A549 (cell line): ENCODE results near the gene FAF1. TPM values are rescaled to one million over a fixed set of nuclear protein-coding genes. Genes with fewer than 3 reads are reported as not detected.

Experiments
- ATAC-seq, 2 experiments: fragments of 200-7000 bp in 1 of 2; fragments of >200 bp in 1 of 2; cut with Nextera tagmentation in 1 of 2; cut with Tn5 transposase in 1 of 2; 3 replicates each; pipeline versions ENCODE4 v1.8.0 to v1.9.1; 2018 to 2020; ENCODE audit warnings: mild to moderate bottlenecking in 1 of 2, moderate library complexity in 1 of 2
- CTCF ChIA-PET: fragments of 300-600 bp; sonication (Branson Sonifier 250); formaldehyde crosslinking; extraction: SDS; loops from one replicate; lab custom pipeline; 2021; ENCODE audit warnings: antibody characterized with exemption, inconsistent platforms; lab: Yijun Ruan, JAX
- POLR2A ChIA-PET: fragments of 350-600 bp; formaldehyde crosslinking; extraction: SDS; loops from one replicate; lab custom pipeline; 2021; ENCODE audit warnings: antibody characterized with exemption, inconsistent platforms; lab: Yijun Ruan, JAX
- DNase-seq, 2 experiments: peaks; one replicate each; pipeline versions ENCODE4 v3.0.0 to v3.0.0-alpha.2; 2011 to 2016; ENCODE audit warnings: low read depth in 1 of 2, low spot score in 1 of 2
- FAIRE-seq: peaks from 2 replicates; lab custom pipeline; 2011; peaks lifted over from hg19 to GRCh38; lab: Jason Lieb, UNC
- H3K27ac ChIP-seq, 2 experiments: fragments of >200 bp; sonication (Bioruptor Twin); formaldehyde crosslinking; 3 replicates each; pipeline ENCODE4 v1.5.1; 2016 to 2017
- H3K4me1 ChIP-seq: fragments of >200 bp; sonication (Bioruptor Twin); formaldehyde crosslinking; 3 replicates; pipeline ENCODE4 v1.6.1; 2016
- H3K4me2 ChIP-seq: fragments of >200 bp; sonication (Bioruptor Twin); formaldehyde crosslinking; 3 replicates; pipeline ENCODE4 v1.6.1; 2016
- H3K4me3 ChIP-seq: fragments of >200 bp; sonication (Bioruptor Twin); formaldehyde crosslinking; 3 replicates; pipeline ENCODE4 v1.5.1; 2016
- H3K9me3 ChIP-seq: fragments of >200 bp; sonication (Bioruptor Twin); formaldehyde crosslinking; 3 replicates; pipeline ENCODE4 v1.6.1; 2016
- BHLHE40 ChIP-seq: IDR thresholded peaks from 2 replicates; pipeline ENCODE4 v1.6.1; 2012; ENCODE audit warnings: low read depth, low read length, inconsistent platforms
- CHD4 ChIP-seq: fragments of 200-600 bp; sonication (generic); IDR thresholded peaks from 2 replicates; pipeline ENCODE4 v1.6.1; 2016; ENCODE audit warnings: antibody characterized with exemption, mild to moderate bottlenecking, borderline replicate concordance
- EHMT2 ChIP-seq: fragments of 200-600 bp; sonication (generic); IDR thresholded peaks from 2 replicates; pipeline ENCODE4 v1.6.1; 2016; ENCODE audit warnings: antibody characterized with exemption, low read depth, mild to moderate bottlenecking, moderate library complexity
- EP300 ChIP-seq, 2 experiments: fragments of >200 bp; sonication (Bioruptor Twin); formaldehyde crosslinking; IDR thresholded peaks; 2 replicates in 1 of 2; 3 replicates in 1 of 2; pipeline ENCODE4 v1.6.1; 2016 to 2017
- HOXB13 ChIP-seq: fragments of 250-450 bp; sonication (Bioruptor Pico); IDR thresholded peaks from 2 replicates; pipeline ENCODE4 v1.5.0; 2020; ENCODE audit warnings: low read depth, mild to moderate bottlenecking, moderate library complexity
- KDM1A ChIP-seq: fragments of 200-600 bp; sonication (generic); IDR thresholded peaks from 2 replicates; pipeline ENCODE4 v1.6.1; 2016; ENCODE audit warnings: low read depth, mild to moderate bottlenecking
- POLR2A ChIP-seq: IDR thresholded peaks from 2 replicates; pipeline ENCODE4 v1.6.1; 2012; ENCODE audit warnings: mild to moderate bottlenecking, low read length
- RFX5 ChIP-seq: fragments of 450-650 bp; IDR thresholded peaks from 2 replicates; pipeline ENCODE4 v1.7.1; 2014; ENCODE audit warnings: antibody characterized with exemption, mild to moderate bottlenecking, moderate library complexity
- SREBF2 ChIP-seq: fragments of 450-650 bp; IDR thresholded peaks from 2 replicates; pipeline ENCODE4 v1.6.1; 2014; ENCODE audit warnings: mild to moderate bottlenecking, moderate library complexity
- TP53 ChIP-seq: fragments of 250-450 bp; sonication (Bioruptor Pico); IDR thresholded peaks from 2 replicates; pipeline ENCODE4 v1.5.0; 2021; ENCODE audit warnings: mild to moderate bottlenecking, moderate library complexity
- WGBS: methylation state at CpG from one replicate; pipeline ENCODE4 v1.1.6; 2017; ENCODE audit errors: missing lambda C conversion rate; 5-methylcytosine and 5-hydroxymethylcytosine counted together
- polyA plus RNA-seq, 4 experiments: library from polyadenylated mRNA; depleted of rRNA in 3 of 4; stranded (reverse); fragments of >200 nt; fragmentation: RNase III in 1 of 4; extraction: RNeasy Plus Mini Kit Qiagen cat#74134 plus additional on column Dnase treatment in 1 of 4; gene quantifications; 2 replicates in 3 of 4; 3 replicates in 1 of 4; pipeline ENCODE4 v1.2.3, GENCODE V29; 2011 to 2017
- TF ChIP-seq, protein P1 (sequence below): fragments of 150-350 bp; IDR thresholded peaks from 2 replicates; pipeline ENCODE4 v1.6.1; 2014; ENCODE audit warnings: low read depth, mild to moderate bottlenecking, low read length
- TF ChIP-seq, protein P2 (sequence below): fragments of 250-450 bp; sonication (Bioruptor Pico); IDR thresholded peaks from 2 replicates; pipeline ENCODE4 v1.5.0; 2021; ENCODE audit warnings: mild to moderate bottlenecking, moderate library complexity, borderline replicate concordance
- TF ChIP-seq, protein P3 (sequence below): fragments of 200-600 bp; sonication (generic); IDR thresholded peaks from 2 replicates; pipeline ENCODE4 v1.6.1; 2016; ENCODE audit warnings: antibody characterized with exemption, mild to moderate bottlenecking, moderate library complexity
- TF ChIP-seq, protein P4 (sequence below): fragments of >200 bp; sonication (Bioruptor Twin); formaldehyde crosslinking; IDR thresholded peaks from 3 replicates; pipeline ENCODE4 v1.5.1; 2016

The FAF1 gene
- polyA plus RNA-seq, 2 of the 4 experiments (the other 2 are of a cell fraction) = 31.7 to 46.2 TPM

DNA sequence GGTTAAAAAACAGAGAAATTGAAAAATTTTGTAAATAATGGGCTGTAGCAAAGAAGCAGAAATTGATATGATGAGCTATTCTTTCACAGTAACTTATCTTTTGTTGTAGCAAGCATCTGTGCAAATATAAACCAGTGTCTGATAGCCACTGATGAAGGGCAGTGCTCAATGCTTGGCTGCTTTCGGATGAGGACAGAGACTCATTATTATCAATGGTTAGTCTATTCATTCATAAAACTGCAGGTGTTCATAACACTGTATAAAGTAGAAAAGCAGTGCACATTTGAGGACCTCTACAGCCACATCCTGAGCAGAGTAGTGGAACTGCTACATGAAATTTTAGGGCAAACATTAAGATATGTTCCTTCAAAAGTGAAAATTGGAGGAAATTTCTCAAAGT, 107.2 kb downstream of the FAF1 start (continued):
- TF ChIP-seq SREBF2 = no peak
- TF ChIP-seq, protein P1, sequence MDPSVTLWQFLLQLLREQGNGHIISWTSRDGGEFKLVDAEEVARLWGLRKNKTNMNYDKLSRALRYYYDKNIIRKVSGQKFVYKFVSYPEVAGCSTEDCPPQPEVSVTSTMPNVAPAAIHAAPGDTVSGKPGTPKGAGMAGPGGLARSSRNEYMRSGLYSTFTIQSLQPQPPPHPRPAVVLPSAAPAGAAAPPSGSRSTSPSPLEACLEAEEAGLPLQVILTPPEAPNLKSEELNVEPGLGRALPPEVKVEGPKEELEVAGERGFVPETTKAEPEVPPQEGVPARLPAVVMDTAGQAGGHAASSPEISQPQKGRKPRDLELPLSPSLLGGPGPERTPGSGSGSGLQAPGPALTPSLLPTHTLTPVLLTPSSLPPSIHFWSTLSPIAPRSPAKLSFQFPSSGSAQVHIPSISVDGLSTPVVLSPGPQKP = no peak

DNA sequence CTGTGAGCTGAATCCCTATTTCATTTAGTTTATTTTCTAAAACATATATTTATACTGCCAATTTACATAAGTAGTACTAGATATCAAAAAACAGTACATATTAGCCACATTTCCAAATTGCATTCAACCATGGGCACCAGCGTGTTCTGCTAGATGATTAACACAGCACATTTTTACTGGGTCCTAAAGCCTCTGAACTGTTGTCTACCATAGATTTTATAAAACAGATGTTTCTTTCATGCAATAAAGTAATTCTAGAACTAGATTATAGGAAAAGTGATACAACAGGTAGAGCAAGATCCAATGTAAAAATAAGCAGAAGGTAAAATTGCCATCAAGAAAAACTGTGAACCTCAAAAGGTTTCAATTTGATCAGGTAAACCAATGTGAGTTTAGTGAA, 108.6 kb downstream of the FAF1 start:
- CTCF ChIA-PET = no interaction called here
- no peak for FAIRE-seq
- TF ChIP-seq EHMT2 (no peak), EP300 (IDR thresholded peaks at IDR 0.05) (no peak), BHLHE40 (no peak)
- TF ChIP-seq, protein P2, sequence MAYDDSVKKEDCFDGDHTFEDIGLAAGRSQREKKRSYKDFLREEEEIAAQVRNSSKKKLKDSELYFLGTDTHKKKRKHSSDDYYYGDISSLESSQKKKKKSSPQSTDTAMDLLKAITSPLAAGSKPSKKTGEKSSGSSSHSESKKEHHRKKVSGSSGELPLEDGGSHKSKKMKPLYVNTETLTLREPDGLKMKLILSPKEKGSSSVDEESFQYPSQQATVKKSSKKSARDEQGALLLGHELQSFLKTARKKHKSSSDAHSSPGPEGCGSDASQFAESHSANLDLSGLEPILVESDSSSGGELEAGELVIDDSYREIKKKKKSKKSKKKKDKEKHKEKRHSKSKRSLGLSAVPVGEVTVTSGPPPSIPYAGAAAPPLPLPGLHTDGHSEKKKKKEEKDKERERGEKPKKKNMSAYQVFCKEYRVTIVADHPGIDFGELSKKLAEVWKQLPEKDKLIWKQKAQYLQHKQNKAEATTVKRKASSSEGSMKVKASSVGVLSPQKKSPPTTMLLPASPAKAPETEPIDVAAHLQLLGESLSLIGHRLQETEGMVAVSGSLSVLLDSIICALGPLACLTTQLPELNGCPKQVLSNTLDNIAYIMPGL (CRISPR knock-in tag) = no peak
- TF ChIP-seq, all 56 proteins: peak for 0
- Histone ChIP-seq H3K4me2 (no peak overlapping the region), H3K27ac (no peak overlapping the region), H3K9me3 (no peaks in the 10 kb centered on the region), H3K4me3 (no peak overlapping the region), H3K4me1 (peaks cover 10% of the 10 kb centered on the region; the same call in 2 of the 3 replicates)
- DNase-seq (no peak), ATAC-seq (no peak)
- POLR2A ChIA-PET = no interaction called here
- WGBS = 100% methylated on average over 1 of the region's 1 CpG

DNA sequence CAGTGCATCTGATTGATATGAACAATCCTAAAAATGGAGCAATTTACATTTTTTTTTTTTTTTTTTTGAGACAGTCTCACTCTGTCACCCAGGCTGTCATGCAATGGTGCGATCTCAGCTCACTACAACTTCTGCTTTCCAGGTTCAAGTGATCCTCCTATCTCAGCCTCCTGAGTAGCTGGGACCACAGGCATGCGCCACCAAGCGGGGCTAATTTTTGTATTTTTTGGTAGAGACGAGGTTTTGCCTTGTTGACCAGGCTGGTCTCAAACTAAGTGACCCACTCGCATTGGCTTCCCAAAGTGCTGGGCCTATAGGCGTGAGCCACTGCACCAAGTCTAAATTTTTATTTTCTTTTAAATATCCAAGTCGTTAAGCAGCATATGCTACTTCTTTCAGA, 109.0 kb downstream of the FAF1 start:
- FAIRE-seq = no peak
- POLR2A ChIA-PET = no interaction called here
- TF ChIP-seq RFX5 (no peak), SREBF2 (no peak)
- TF ChIP-seq, all 56 proteins: peak for 0
- 91% methylated on average over 7 of the region's 7 CpGs for WGBS
- CTCF ChIA-PET = no interaction called here
- peaks cover 10% of the 10 kb centered on the region; the same call in 2 of the 3 replicates for H3K4me1 ChIP-seq
- no peak for ATAC-seq
- H3K27ac ChIP-seq = no peak overlapping the region
- no peak overlapping the region for H3K4me3 ChIP-seq
- no peaks in the 10 kb centered on the region for H3K9me3 ChIP-seq
- no peak overlapping the region for H3K4me2 ChIP-seq
- no peak for DNase-seq

DNA sequence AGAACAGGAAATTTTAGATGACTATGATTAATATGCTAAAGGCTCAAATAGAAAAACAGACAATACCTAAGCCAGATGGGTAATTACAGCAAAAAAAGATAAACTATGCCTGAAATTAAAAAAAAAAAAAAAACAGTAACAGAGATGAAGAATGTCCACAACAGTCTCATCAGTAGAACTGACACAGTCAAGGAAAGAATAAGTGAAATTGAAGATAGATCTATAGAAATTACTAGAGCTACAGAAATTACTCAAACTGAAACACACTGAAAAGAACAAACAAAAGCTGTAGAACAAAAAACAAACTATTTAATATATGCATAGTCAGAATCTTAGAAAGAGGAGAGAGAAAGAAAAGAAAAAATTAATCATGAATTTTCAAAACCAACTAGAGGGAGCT, 112.8 kb downstream of the FAF1 start:
- FAIRE-seq (no peak), ATAC-seq (no peak), DNase-seq (no peak)
- POLR2A ChIA-PET = no interaction called here
- Histone ChIP-seq H3K27ac (no peak overlapping the region), H3K9me3 (no peaks in the 10 kb centered on the region), H3K4me1 (no peaks in the 10 kb centered on the region), H3K4me2 (no peak overlapping the region), H3K4me3 (no peak overlapping the region)
- CTCF ChIA-PET = interaction anchor here (0.6 kb wide), 2 partner anchors 64 to 93 kb away, joined by 3 to 4 read pairs; no protein-coding TSS in a partner anchor
- no peak for TF ChIP-seq CHD4
- TF ChIP-seq, protein P3, sequence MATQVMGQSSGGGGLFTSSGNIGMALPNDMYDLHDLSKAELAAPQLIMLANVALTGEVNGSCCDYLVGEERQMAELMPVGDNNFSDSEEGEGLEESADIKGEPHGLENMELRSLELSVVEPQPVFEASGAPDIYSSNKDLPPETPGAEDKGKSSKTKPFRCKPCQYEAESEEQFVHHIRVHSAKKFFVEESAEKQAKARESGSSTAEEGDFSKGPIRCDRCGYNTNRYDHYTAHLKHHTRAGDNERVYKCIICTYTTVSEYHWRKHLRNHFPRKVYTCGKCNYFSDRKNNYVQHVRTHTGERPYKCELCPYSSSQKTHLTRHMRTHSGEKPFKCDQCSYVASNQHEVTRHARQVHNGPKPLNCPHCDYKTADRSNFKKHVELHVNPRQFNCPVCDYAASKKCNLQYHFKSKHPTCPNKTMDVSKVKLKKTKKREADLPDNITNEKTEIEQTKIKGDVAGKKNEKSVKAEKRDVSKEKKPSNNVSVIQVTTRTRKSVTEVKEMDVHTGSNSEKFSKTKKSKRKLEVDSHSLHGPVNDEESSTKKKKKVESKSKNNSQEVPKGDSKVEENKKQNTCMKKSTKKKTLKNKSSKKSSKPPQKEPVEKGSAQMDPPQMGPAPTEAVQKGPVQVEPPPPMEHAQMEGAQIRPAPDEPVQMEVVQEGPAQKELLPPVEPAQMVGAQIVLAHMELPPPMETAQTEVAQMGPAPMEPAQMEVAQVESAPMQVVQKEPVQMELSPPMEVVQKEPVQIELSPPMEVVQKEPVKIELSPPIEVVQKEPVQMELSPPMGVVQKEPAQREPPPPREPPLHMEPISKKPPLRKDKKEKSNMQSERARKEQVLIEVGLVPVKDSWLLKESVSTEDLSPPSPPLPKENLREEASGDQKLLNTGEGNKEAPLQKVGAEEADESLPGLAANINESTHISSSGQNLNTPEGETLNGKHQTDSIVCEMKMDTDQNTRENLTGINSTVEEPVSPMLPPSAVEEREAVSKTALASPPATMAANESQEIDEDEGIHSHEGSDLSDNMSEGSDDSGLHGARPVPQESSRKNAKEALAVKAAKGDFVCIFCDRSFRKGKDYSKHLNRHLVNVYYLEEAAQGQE = no peak
- TF ChIP-seq HOXB13 (CRISPR knock-in tag) = no peak
- TF ChIP-seq TP53 = no peak
- no peak for TF ChIP-seq POLR2A
- no peak for TF ChIP-seq KDM1A
- TF ChIP-seq, protein P4, sequence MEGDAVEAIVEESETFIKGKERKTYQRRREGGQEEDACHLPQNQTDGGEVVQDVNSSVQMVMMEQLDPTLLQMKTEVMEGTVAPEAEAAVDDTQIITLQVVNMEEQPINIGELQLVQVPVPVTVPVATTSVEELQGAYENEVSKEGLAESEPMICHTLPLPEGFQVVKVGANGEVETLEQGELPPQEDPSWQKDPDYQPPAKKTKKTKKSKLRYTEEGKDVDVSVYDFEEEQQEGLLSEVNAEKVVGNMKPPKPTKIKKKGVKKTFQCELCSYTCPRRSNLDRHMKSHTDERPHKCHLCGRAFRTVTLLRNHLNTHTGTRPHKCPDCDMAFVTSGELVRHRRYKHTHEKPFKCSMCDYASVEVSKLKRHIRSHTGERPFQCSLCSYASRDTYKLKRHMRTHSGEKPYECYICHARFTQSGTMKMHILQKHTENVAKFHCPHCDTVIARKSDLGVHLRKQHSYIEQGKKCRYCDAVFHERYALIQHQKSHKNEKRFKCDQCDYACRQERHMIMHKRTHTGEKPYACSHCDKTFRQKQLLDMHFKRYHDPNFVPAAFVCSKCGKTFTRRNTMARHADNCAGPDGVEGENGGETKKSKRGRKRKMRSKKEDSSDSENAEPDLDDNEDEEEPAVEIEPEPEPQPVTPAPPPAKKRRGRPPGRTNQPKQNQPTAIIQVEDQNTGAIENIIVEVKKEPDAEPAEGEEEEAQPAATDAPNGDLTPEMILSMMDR = no peak
